Measurements from ENCODE around the gene CCDC183. TPM values are rescaled to one million over a fixed set of nuclear protein-coding genes. Genes with fewer than 3 reads are reported as not detected.
A peak's percentile ranks its signal among the peaks of the same experiment; 100 is the strongest.

CCDC183 gene
- total and polyA plus RNA-seq, 4 donors = 0.20 to 1.8 (median 1.0) TPM

DNA sequence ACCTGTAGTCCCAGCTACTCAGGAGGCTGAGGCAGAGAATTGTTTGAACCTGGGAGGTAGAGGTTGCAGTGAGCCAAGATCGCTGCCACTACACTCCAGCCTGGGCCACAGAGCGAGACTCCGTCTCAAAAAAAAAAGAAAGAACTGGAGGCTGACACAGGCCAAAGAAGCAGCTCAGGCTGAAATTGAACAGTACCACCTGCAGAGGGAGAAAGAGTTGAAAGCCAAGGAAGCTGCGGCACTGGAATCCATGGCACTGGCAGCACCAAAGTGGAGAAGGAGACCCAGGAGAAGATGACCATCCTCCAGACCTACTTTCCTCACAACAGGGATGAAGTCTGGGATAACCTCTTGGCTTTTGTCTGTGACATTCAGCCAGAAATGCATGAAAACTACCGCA, 16.3 kb upstream of the CCDC183 start:
- Histone ChIP-seq H3K36me3 (ENCODE audit: control insufficient read depth in 4 of 4, insufficient read depth in 3 of 4, low read depth in 1 of 4, low read length in 3 of 4) (no peaks in the 10 kb centered on the region), H3K9ac (ENCODE audit: low read depth in 1 of 2, low read length in 2 of 2) (no peak overlapping the region), H3K27ac (ENCODE audit: low read depth in 1 of 2, low read length in 2 of 2) (no peak overlapping the region), H3K9me3 (ENCODE audit: control insufficient read depth in 4 of 4, low read length in 3 of 4) (no peaks in the 10 kb centered on the region), H3K27me3 (ENCODE audit: control insufficient read depth in 4 of 4, insufficient read depth in 4 of 4, low read length in 3 of 4) (no peaks in the 10 kb centered on the region), H3K4me3 (ENCODE audit: low read depth in 1 of 3, low read length in 3 of 3) (no peak overlapping the region), H3K4me1 (ENCODE audit: control insufficient read depth in 4 of 4, insufficient read depth in 4 of 4, low read length in 3 of 4) (peaks cover 0 to 2% (median 0%) of the 10 kb centered on the region in 4 donors)
- no peak for DNase-seq (ENCODE audit: low spot score)
- WGBS = 93% methylated on average over 5 of the region's 5 CpGs
- no peak for TF ChIP-seq HNF4G (IDR thresholded peaks at IDR 0.05)
- TF ChIP-seq, protein P1, sequence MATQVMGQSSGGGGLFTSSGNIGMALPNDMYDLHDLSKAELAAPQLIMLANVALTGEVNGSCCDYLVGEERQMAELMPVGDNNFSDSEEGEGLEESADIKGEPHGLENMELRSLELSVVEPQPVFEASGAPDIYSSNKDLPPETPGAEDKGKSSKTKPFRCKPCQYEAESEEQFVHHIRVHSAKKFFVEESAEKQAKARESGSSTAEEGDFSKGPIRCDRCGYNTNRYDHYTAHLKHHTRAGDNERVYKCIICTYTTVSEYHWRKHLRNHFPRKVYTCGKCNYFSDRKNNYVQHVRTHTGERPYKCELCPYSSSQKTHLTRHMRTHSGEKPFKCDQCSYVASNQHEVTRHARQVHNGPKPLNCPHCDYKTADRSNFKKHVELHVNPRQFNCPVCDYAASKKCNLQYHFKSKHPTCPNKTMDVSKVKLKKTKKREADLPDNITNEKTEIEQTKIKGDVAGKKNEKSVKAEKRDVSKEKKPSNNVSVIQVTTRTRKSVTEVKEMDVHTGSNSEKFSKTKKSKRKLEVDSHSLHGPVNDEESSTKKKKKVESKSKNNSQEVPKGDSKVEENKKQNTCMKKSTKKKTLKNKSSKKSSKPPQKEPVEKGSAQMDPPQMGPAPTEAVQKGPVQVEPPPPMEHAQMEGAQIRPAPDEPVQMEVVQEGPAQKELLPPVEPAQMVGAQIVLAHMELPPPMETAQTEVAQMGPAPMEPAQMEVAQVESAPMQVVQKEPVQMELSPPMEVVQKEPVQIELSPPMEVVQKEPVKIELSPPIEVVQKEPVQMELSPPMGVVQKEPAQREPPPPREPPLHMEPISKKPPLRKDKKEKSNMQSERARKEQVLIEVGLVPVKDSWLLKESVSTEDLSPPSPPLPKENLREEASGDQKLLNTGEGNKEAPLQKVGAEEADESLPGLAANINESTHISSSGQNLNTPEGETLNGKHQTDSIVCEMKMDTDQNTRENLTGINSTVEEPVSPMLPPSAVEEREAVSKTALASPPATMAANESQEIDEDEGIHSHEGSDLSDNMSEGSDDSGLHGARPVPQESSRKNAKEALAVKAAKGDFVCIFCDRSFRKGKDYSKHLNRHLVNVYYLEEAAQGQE (IDR thresholded peaks at IDR 0.05) = no peak

DNA sequence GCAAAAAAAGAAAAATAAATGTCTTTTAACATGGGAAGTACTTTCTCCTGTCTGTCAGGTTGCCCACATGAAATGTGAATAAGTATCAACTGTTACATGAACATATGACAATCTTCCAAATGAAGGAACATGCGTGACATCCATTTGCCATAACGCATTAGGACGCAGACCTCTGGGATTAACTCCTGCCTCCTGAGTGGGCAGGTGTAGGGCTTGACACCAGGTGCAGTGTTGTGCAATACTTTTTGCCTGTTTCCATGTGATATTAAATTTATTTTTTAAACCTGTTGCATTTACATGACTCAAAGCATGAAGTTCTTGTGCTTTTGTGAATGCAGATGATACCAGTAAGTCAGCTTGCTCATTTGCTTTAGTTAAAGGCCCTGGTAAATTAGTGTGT, 13.7 kb upstream of the CCDC183 start:
- Histone ChIP-seq H3K36me3 (ENCODE audit: control insufficient read depth in 4 of 4, insufficient read depth in 3 of 4, low read depth in 1 of 4, low read length in 3 of 4) (no peaks in the 10 kb centered on the region), H3K9ac (ENCODE audit: low read depth in 1 of 2, low read length in 2 of 2) (no peak overlapping the region), H3K27me3 (ENCODE audit: control insufficient read depth in 4 of 4, insufficient read depth in 4 of 4, low read length in 3 of 4) (no peaks in the 10 kb centered on the region), H3K9me3 (ENCODE audit: control insufficient read depth in 4 of 4, low read length in 3 of 4) (no peaks in the 10 kb centered on the region), H3K27ac (ENCODE audit: low read depth in 1 of 2, low read length in 2 of 2) (no peak overlapping the region), H3K4me1 (ENCODE audit: control insufficient read depth in 4 of 4, insufficient read depth in 4 of 4, low read length in 3 of 4) (peaks cover 0 to 19% (median 15%) of the 10 kb centered on the region in 4 donors), H3K4me3 (ENCODE audit: low read depth in 1 of 3, low read length in 3 of 3) (no peak overlapping the region)
- no peak for TF ChIP-seq SP1 (IDR thresholded peaks at IDR 0.05)
- TF ChIP-seq RAD21 (IDR thresholded peaks at IDR 0.05) = no peak
- TF ChIP-seq FOXA2 (IDR thresholded peaks at IDR 0.05) = no peak
- TF ChIP-seq NR2F2 (IDR thresholded peaks at IDR 0.05) = no peak
- TF ChIP-seq, protein P2, sequence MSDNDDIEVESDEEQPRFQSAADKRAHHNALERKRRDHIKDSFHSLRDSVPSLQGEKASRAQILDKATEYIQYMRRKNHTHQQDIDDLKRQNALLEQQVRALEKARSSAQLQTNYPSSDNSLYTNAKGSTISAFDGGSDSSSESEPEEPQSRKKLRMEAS (IDR thresholded peaks at IDR 0.05) = no peak
- WGBS = 95% methylated on average over 3 of the region's 3 CpGs
- no peak for DNase-seq (ENCODE audit: low spot score)

DNA sequence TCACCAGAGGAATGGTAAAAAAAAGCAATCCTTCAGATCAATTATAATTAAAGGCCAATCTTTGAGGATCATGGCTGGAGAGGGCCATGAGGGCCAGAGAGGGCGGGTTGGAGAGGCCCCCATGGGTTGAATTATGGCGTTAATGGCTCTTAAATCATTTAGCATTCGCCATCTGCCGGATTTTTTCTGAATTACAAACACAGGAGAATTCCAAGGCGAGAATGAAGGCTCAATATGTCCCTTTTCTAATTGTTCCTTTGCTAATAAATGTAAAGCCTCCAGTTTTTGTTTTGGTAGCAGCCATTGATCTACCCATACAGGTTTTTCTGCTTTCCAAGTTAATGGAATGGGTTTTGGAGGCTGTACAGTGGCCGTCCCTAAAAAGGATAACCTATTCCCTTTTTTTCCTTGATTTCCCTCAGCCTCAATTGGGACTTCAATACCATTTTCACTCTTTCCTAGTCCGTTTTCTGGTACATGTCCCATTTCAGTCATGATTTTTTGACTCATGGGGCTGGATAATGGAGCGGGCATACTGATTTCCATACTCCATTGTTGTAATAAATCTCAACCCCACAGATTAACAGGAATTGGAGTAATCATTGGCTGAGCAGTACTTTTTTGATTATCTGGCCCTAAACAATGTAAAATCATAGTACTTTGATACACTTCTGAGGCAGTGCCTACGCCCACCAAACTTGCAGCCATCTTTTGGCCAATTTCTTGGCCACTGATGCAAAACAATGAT, 11.7 kb upstream of the CCDC183 start:
- TF ChIP-seq TAF1 (conservative IDR thresholded peaks at IDR 0.05) = no peak
- TF ChIP-seq GABPA (IDR thresholded peaks at IDR 0.05 in 1 of 2, conservative IDR thresholded peaks at IDR 0.05 in 1 of 2) = no peak
- TF ChIP-seq, protein P3, sequence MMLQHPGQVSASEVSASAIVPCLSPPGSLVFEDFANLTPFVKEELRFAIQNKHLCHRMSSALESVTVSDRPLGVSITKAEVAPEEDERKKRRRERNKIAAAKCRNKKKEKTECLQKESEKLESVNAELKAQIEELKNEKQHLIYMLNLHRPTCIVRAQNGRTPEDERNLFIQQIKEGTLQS (IDR thresholded peaks at IDR 0.05) = no peak
- TF ChIP-seq SP1 (IDR thresholded peaks at IDR 0.05) = no peak
- no peak for TF ChIP-seq RXRA (IDR thresholded peaks at IDR 0.05)
- no peak for TF ChIP-seq HNF4G (IDR thresholded peaks at IDR 0.05)
- TF ChIP-seq RAD21 (IDR thresholded peaks at IDR 0.05) = peak; percentile 26 to 42
- TF ChIP-seq HNF4A (conservative IDR thresholded peaks at IDR 0.05) = no peak
- TF ChIP-seq, protein P4, sequence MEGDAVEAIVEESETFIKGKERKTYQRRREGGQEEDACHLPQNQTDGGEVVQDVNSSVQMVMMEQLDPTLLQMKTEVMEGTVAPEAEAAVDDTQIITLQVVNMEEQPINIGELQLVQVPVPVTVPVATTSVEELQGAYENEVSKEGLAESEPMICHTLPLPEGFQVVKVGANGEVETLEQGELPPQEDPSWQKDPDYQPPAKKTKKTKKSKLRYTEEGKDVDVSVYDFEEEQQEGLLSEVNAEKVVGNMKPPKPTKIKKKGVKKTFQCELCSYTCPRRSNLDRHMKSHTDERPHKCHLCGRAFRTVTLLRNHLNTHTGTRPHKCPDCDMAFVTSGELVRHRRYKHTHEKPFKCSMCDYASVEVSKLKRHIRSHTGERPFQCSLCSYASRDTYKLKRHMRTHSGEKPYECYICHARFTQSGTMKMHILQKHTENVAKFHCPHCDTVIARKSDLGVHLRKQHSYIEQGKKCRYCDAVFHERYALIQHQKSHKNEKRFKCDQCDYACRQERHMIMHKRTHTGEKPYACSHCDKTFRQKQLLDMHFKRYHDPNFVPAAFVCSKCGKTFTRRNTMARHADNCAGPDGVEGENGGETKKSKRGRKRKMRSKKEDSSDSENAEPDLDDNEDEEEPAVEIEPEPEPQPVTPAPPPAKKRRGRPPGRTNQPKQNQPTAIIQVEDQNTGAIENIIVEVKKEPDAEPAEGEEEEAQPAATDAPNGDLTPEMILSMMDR (IDR thresholded peaks at IDR 0.05; ENCODE audit: low read depth, low read length, missing input control) = peak; percentile 20
- DNase-seq (ENCODE audit: low spot score) = no peak
- H3K4me1 ChIP-seq (ENCODE audit: control insufficient read depth in 4 of 4, insufficient read depth in 4 of 4, low read length in 3 of 4) = peaks cover 0 to 37% (median 30%) of the 10 kb centered on the region in 4 donors
- H3K27ac ChIP-seq (ENCODE audit: low read depth in 1 of 2, low read length in 2 of 2) = no peak overlapping the region
- no peak overlapping the region for H3K4me3 ChIP-seq (ENCODE audit: low read depth in 1 of 3, low read length in 3 of 3)
- H3K9ac ChIP-seq (ENCODE audit: low read depth in 1 of 2, low read length in 2 of 2) = no peak overlapping the region
- 65% methylated on average over 9 of the region's 9 CpGs for WGBS
- no peaks in the 10 kb centered on the region for H3K9me3 ChIP-seq (ENCODE audit: control insufficient read depth in 4 of 4, low read length in 3 of 4)
- no peaks in the 10 kb centered on the region for H3K27me3 ChIP-seq (ENCODE audit: control insufficient read depth in 4 of 4, insufficient read depth in 4 of 4, low read length in 3 of 4)
- H3K36me3 ChIP-seq (ENCODE audit: control insufficient read depth in 4 of 4, insufficient read depth in 3 of 4, low read depth in 1 of 4, low read length in 3 of 4) = no peaks in the 10 kb centered on the region
